Endometrial microvascular endothelial cells (primary cell): Measurements from ENCODE around the gene CEL. TPM values are rescaled to one million over a fixed set of nuclear protein-coding genes. Genes with fewer than 3 reads are reported as not detected.
"Not testable (repeated sequence)": the region's sequence is repeated elsewhere in the genome, so short reads cannot be mapped to it uniquely, and the experiment has no call there.

Experiments
- in situ Hi-C: cut with HindIII; loops from 2 replicates; pipeline ENCODE4 v1.10.0; 2017; ENCODE audit warnings: low sequenced_read_pairs, low pct_unique_long_range_greater_than_20kb; ENCODE audit errors: inconsistent ontology term
- total RNA-seq: library from RNA; depleted of rRNA; stranded (reverse); fragments of >200 nt; gene quantifications from one replicate; pipeline ENCODE4 v1.2.3, GENCODE V29; 2015; ENCODE audit errors: inconsistent ontology term

The CEL gene
- total RNA-seq, 1 donor from 2014 or later, result 0.37 TPM

- in situ Hi-C loops, result no loop called here
These were observed 14.9 kb downstream of the CEL start for GRCh38 chr9:133076691-133077090.

DNA sequence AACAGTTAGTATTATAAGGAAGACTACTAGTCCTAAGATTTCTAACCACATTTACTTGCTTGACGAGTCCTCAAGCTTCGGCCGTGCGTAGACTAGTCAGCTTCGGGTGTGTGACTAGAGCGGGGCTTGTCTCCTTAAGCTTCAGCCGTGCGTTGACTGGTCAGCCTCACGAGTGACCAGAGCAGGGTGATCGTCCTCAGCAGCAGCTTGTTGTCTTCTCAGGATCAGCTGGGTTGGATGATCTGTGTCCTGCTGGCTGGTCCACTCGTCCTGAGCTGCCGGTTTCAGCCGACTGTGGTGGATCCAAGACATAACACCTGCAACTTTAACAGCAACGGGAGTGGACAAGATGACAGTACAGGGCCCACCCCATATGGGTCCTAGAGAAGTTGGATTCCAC is 16.7 kb downstream of the CEL start:
- in situ Hi-C loops, result no loop called here

- in situ Hi-C loops, result no loop called here
These were observed 18.4 kb downstream of the CEL start for GRCh38 chr9:133080161-133080560.

- in situ Hi-C loops, result not testable (repeated sequence)
These were observed 19.3 kb downstream of the CEL start for GRCh38 chr9:133080786-133081779.

- in situ Hi-C loops, result not testable (repeated sequence)
These were observed 20.3 kb downstream of the CEL start for GRCh38 chr9:133081957-133082644.

DNA sequence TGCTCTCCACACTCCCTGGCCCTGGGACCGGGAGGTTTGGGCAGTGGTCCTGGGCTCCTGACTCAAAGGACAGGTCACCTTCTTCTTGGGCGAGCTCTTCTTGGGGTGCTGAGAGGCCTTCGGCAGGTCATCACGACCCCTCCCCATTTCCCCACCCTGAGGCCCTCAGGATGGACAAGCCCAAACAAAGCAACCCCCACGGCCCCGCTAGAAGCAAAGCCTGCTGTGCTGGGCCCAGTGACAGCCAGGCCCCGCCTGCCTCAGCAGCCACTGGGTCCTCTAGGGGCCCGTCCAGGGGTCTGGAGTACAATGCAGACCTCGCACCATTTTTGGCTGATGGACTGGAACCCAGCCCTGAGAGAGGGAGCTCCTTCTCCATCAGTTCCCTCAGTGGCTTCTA is 21.9 kb downstream of the CEL start:
- in situ Hi-C loops, result not testable (repeated sequence)

GRCh38 chr9:133086212-133086860 is 24.6 kb downstream of the CEL start:
- in situ Hi-C loops, result not testable (repeated sequence)

GRCh38 chr9:133086894-133087293 is 25.1 kb downstream of the CEL start:
- in situ Hi-C loops, result no loop called here

DNA sequence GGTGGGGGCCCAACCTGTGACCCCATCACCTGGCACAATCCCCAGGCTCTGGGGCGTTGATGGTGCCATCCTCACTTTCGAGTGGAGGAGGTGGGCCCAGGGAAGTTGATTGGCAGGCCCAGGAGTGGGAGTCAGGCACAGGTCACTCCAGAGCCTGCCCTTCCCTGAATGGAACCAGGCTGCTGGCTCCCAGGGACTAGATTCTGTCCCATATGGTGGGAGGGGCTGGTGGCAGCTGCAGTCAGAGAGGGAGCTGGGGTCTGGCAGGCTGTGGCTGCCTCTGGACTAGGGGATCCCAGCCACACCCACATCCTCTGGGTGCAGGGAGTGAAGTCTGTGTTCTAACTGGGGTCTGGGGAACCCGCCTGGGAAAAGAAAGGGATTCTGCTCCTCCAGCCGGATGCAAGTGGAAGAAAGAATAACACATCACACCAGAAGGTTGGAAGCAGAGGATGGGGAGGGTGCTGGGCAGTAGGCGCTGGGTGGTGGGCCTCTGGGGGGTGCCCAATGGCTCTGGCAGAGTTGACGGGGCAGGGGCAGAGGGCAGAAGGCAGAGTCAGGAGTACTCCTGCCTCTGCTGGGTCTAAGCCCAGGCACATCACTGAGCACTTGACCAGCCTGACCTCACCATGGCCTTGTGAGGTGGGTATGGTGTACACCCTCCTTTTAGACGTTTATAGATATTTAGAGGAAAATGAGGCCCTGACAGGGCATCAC is 25.8 kb downstream of the CEL start:
- in situ Hi-C loops, result no loop called here

DNA sequence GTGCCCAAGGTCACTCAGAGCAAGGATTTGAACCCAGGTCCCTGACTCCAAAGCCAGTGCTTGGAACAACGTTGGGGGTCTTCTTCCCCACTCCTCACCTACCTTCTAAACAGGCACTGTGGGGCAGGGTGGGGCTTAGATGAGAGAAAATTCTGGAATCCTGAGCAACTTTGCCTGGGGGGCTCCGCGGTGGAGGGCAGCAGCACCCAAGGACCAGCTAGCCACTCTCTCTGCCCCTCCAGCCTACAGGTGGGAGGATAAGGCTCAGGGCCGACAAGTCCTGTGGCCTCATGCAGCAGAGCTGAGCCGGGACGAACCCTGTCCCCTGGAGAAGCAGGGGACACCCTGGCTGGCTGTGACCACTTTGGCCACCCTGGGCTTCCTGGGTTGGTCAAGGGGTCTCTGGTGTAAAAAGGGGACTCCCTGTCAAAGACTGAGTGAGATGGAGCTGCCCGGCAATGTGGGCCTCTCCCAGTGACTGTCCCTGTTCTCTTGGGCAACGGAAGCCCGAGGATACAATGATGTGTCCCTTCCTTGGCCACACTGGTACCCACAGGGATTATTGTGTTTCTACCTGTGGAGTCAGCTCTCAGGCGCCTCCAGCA is 26.5 kb downstream of the CEL start:
- in situ Hi-C loops, result no loop called here

- in situ Hi-C loops, result no loop called here
These were observed 27.0 kb downstream of the CEL start for GRCh38 chr9:133088756-133089155.

- in situ Hi-C loops, result no loop called here
These were observed 27.5 kb downstream of the CEL start for GRCh38 chr9:133089271-133089671.

DNA sequence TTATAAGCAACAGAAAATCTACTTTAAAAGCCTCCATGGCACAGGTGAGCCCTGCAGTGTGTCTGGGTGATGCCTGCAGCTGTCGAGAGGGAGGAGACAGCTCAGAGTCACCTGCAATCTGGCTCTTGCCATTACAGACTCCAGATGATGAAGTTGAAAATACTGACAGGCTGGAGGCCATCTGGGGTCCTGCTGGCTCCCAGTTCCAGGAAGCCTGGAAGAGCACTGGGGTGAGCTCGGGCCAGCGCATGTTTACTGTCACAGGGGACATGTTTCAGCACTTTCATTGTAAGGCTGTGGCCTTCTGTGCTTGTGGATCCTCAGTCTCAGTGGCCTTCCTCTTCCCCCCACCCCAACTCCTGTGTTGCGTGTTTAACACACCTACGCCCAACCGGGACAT is 28.4 kb downstream of the CEL start:
- in situ Hi-C loops, result no loop called here

GRCh38 chr9:133090752-133091385 is 29.1 kb downstream of the CEL start:
- in situ Hi-C loops, result no loop called here

- in situ Hi-C loops, result not testable (repeated sequence)
These were observed 32.6 kb downstream of the CEL start for GRCh38 chr9:133094351-133094750.

DNA sequence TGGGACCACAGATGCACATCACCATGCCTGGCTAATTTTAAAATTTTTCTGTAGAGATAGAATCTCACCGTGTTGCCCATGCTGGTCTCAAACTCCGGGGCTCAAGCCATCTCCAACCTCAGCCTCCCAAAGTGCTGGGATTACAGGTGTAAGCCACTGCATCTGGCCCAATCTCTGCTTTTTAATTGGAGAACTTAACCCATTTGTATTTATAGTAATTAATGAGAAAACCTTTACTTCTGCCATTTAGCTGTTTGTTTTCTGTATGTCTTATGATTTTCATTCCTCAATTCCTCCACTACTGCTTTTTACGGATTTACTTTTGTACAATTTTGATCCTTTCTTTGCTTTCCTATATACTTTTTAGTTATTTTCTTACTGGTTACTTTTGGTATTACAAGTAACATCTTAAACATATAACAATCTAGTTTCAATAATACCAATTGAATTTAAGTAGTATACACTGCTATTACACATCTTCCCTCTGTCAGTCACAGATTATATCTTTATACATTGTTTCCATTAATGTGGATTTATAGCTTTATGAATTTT is 33.1 kb downstream of the CEL start:
- in situ Hi-C loops, result no loop called here

- in situ Hi-C loops, result no loop called here
These were observed 36.4 kb downstream of the CEL start for GRCh38 chr9:133098104-133098754.
